Activated T-cell treated with anti-CD3 and anti-CD28 coated beads for 4 hours (primary cell): ENCODE data around the gene ACTN1.

Experiments
- DNase-seq: peaks from one replicate; pipeline ENCODE4 v3.0.0-alpha.2; 2020

ACTN1 gene

GRCh38 chr14:68948686-68949600 lies 30.2 kb downstream of the ACTN1 start:
- DNase-seq = no peak

- DNase-seq = no peak
Measured at GRCh38 chr14:68947802-68948201, 31.3 kb downstream of the ACTN1 start.

DNA sequence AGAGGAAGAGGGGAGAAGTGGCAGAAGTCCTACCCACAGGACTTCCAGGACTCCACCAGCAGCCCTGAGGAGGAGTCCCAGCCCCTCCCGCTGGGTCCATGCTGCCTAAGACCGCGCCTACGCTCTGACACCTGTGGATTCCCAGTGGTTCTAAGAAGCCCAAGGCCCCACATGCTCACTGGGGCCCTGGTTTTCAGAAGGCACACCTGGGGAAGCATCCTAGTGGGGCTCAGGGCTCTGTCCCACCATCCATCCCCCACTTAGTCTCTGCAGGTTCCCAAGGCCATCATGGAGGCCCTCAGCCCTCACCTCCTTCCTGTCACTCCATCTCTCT lies 32.6 kb downstream of the ACTN1 start:
- no peak for DNase-seq

- DNase-seq = no peak
Measured at GRCh38 chr14:68945585-68946488, 33.3 kb downstream of the ACTN1 start.

- DNase-seq = no peak
Measured at GRCh38 chr14:68945190-68945584, 33.9 kb downstream of the ACTN1 start.

GRCh38 chr14:68944162-68944561 lies 34.9 kb downstream of the ACTN1 start:
- no peak for DNase-seq

DNA sequence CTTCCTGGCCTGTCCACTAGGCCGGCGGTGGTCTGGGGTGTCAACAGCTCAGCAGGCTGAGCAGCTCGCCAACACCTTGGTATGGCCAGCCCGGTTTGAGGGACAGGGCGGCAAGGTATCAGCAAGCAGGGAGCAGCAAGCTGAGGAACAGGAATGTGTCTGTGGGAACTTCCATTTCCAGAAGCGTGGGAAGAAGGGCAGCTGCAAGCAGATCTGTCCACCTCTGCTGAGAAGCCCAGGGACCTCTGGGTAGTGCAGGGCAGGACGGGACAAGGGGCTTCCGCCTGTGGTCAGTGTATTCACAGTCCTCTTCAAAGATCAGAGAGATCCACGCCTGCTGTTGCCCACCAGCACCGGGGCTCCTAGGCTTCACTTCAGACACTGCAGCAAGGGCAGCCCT lies 36.0 kb downstream of the ACTN1 start:
- no peak for DNase-seq

DNA sequence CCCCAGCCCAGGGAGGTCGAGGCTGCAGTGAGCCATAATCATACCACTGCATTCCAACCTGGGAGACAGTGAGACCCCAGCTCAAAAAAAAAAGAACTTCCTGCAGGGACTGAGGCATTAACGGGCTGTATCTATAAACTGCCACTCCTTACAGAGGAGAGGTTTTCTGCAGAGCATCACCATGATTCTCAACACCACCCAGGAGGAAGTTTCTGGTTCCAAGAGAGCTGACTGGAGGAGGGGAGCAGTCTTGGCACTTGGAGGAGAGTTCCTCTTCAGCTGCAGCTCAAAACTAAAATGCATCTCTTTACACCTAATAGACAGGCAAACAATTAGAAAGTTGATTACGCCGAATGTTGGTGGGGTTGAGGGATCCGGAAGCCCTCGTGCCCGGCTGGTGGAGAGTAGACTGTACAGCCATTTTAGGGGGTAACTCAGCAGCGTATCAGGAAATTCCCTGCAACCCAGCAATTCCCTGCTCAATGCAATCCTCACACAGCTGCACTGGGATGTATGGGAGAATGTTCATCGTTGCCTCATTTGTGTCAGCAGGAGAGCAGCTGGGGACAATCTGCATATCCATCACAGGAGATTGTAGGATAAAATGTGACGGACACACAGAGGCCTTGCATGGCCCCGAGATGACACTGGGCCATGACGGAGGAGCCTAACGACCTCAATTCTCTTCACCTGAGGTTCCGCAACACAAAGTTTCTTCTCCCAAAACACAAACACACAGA lies 36.6 kb downstream of the ACTN1 start:
- DNase-seq = no peak

DNA sequence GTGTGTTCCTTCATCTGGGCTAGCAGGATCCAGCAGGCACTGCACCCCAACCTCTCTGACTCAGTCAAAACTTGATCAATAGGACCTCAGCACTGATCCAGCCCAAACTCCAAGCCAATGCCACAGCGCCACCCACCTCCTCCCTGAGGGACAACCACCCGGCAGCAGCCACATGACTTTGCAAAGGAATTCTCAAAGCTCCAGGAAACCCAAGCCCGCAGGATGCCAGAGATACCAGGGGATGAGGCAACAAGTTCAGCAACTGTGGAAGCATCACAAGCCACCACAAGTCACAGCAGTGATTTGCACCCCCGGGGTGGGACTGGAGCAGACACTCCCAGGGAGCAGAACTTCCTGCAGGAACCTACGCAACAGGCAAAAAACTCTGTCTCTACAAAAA lies 37.3 kb downstream of the ACTN1 start:
- DNase-seq = no peak

DNA sequence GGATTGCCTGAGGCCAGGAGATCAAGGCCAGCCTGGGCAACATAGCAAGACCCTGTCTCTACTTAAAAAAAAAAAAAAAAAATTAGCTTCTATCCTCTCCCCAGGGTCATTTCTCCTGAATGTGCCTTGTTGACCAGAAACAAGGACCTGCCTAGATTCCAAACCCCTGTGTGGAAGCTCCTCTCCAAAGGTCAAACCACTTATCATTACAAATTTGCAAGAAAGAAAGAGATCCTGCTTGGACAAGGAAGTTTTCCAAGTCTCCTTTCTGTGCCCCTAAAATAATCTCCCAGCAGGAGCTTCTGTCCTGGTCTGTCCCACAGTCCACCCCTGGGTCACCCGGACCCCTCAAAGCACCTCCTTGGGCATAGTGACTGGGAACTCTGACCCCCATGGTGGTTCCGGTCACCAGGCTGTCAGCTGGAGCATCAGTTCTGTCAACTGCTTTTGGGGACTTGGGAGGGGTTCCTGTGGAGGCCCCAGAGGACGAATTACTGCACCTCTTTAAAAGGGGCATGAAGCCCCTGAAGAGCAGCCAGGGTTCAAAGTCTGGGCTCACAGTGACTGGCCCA lies 38.4 kb downstream of the ACTN1 start:
- no peak for DNase-seq

GRCh38 chr14:68939893-68940613 lies 39.0 kb downstream of the ACTN1 start:
- DNase-seq = no peak

DNA sequence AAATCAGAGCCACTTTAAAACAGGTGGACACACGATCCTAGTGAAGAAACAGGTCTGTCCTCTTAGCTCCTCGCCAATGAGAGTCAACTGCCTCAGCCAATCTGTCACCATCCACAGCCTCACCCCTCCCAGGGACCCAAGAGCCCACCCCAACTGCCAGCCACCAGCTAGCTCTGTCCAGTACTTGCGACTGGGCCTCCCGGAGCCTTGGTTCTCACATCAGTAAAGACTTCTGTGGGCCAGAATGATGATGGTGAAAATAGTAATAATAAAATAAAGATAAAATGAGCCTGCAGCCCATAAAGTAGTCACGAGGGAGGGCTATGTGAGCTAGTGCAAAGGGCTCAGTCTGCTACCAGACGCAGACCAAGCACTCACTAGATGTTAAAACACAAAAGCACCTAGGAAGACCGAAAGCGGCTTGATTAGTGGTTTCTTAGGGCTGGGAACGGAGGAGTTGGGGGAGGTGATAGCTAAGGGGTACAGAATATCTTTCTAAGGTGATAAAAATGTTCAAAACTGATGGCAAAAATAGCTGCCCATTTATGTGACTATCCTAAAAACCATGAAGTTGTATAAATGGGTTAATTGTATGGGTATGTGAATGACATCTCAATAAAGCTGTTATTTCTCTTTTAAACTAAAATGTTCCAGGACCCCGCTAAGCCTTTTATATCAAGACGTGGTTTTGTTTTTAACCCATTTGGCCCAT lies 39.8 kb downstream of the ACTN1 start:
- no peak for DNase-seq

- DNase-seq = no peak
Measured at GRCh38 chr14:68938271-68939150, 40.6 kb downstream of the ACTN1 start.

GRCh38 chr14:68937471-68938270 lies 41.4 kb downstream of the ACTN1 start:
- peak; percentile 11 for DNase-seq

DNA sequence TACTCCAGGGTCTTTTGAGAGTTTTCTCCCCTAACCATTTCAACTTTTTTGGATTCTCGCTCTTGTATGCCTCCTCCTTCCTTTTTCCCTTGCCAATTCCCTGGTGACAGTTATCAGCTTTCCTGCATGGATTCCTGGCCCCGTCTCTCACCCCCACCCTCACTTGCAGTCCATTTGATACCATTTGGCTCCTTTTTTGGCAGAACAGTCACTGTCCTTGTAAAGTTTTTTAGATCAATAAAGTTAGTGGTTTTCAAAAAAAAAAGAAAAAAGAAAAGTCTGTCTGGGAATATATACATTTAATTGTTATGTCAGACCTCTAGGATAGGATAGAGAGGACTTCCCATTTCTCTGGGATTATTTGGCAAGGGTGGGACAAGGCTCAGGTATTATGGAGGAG lies 42.1 kb downstream of the ACTN1 start:
- DNase-seq = no peak

GRCh38 chr14:68936476-68936875 lies 42.6 kb downstream of the ACTN1 start:
- DNase-seq = no peak

DNA sequence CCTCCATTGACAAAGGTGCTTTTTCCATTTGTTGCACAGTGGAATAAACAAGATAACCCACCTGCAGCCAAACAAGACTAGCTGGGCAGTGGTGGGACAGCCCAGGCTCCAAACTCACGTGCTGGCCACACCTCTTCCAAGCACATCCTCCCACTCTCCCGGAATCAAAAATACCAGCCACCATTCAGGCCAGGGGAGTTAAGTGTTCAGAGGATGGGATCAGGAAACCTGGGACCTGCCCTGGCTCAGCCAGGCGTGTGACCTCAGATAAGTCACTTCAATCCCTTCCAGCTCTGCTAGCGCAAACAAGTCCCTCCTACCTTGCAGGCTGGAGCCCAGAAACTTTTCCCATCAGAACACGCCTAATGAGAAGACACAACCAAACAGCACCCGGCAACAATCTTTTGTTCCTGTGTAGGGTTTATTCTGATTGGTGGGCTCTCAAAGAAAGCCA lies 43.3 kb downstream of the ACTN1 start:
- DNase-seq = no peak

DNA sequence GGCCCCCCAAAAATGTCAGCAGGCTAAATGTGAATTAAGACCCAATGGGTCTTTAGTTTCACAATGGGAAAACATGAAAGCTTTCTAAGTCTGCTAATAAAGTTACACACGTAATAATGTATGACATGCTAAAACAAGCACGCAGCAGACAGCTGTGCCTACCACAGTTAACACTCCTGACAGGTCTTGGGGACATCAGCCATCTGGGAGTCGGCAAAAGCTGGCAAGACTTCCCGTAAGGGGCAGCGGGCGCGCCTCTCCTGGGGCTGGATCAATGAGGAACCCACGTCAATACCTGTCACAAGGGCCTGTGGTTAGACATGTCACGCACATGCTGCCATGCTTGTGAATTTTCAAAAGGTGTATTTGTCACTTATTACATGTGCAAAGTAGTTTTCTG lies 45.0 kb downstream of the ACTN1 start:
- DNase-seq = no peak

GRCh38 chr14:68932686-68933085 lies 46.4 kb downstream of the ACTN1 start:
- no peak for DNase-seq

GRCh38 chr14:68932231-68932630 lies 46.9 kb downstream of the ACTN1 start:
- DNase-seq = no peak
